T-cell (primary cell): ENCODE results near the gene ANP32E. TPM values are rescaled to one million over a fixed set of nuclear protein-coding genes. Genes with fewer than 3 reads are reported as not detected.

Experiments
- ATAC-seq, 4 experiments: fragments of 200-7000 bp in 3 of 4; fragments of 150-1000 bp in 1 of 4; cut with Tn5 transposase; replicated peaks in 1 of 4; 1 replicate in 3 of 4; 2 replicates in 1 of 4; pipeline ENCODE4 v1.10.0; 2021; ENCODE audit warnings: moderate library complexity in 3 of 4, mild to moderate bottlenecking in 2 of 4, moderate number of reproducible peaks in 1 of 4
- CTCF ChIA-PET, 2 donors: fragments of 300-600 bp; sonication (Branson Sonifier 250); formaldehyde crosslinking; loops; one replicate each; lab custom pipeline; 2022; ENCODE audit warnings: antibody characterized with exemption in 2 of 2; lab: Charles Lee
- POLR2A ChIA-PET, 2 donors: fragments of 300-600 bp; sonication (Branson Sonifier 250); formaldehyde crosslinking; loops; one replicate each; lab custom pipeline; 2022; ENCODE audit warnings: antibody characterized with exemption in 2 of 2; lab: Charles Lee
- DNase-seq, 35 experiments: peaks; one replicate each; pipeline versions ENCODE4 v3.0.0 to v3.0.0-alpha.2; 2013 to 2023
- H3K27ac ChIP-seq: one replicate; pipeline ENCODE4 v1.5.1; 2013; ENCODE audit warnings: low read length
- H3K27me3 ChIP-seq, 2 experiments: replicated peaks in 1 of 2; 1 replicate in 1 of 2; 2 replicates in 1 of 2; pipeline versions ENCODE4 v1.6.1 to v1.7.0; 2013; ENCODE audit warnings: low read length in 1 of 2, mixed read lengths in 1 of 2; ENCODE audit not compliant: control insufficient read depth in 2 of 2, insufficient read depth in 2 of 2; ENCODE audit errors: extremely low read depth in 1 of 2
- H3K36me3 ChIP-seq, 2 donors: 1 replicate in 1 of 2; 2 replicates in 1 of 2; pipeline versions ENCODE4 v1.6.1 to v1.7.0; 2013; ENCODE audit warnings: low read length in 1 of 2; ENCODE audit not compliant: control insufficient read depth in 2 of 2, insufficient read depth in 1 of 2; ENCODE audit errors: extremely low read depth in 1 of 2
- H3K4me1 ChIP-seq, 2 experiments: 1 replicate in 1 of 2; 2 replicates in 1 of 2; pipeline versions ENCODE4 v1.6.1 to v1.7.0; 2013; ENCODE audit warnings: low read length in 2 of 2, mixed read lengths in 1 of 2; ENCODE audit not compliant: insufficient read depth in 2 of 2, control insufficient read depth in 1 of 2; ENCODE audit errors: extremely low read depth in 1 of 2
- H3K4me3 ChIP-seq, 2 donors: 1 replicate in 1 of 2; 2 replicates in 1 of 2; pipeline versions ENCODE4 v1.5.1 to v1.7.0; 2013; ENCODE audit warnings: mild to moderate bottlenecking in 2 of 2, low read length in 1 of 2, moderate library complexity in 1 of 2; ENCODE audit not compliant: control insufficient read depth in 1 of 2; ENCODE audit errors: extremely low read depth in 1 of 2
- H3K9me3 ChIP-seq: 2 replicates; pipeline ENCODE4 v1.7.0; 2013
- H3K27ac Mint-ChIP-seq, 2 donors: one replicate each; pipeline ENCODE4 v1.8.0; 2020 to 2021; ENCODE audit warnings: mild to moderate bottlenecking in 2 of 2, mixed read lengths in 2 of 2
- H3K27me3 Mint-ChIP-seq, 2 donors: one replicate each; pipeline ENCODE4 v1.8.0; 2021 to 2022; ENCODE audit warnings: mixed read lengths in 2 of 2
- H3K36me3 Mint-ChIP-seq: one replicate; pipeline ENCODE4 v1.8.0; 2021; ENCODE audit warnings: mixed read lengths
- H3K4me1 Mint-ChIP-seq, 3 donors: one replicate each; pipeline ENCODE4 v1.8.0; 2020 to 2022; ENCODE audit warnings: mixed read lengths in 3 of 3, mild to moderate bottlenecking in 1 of 3
- H3K4me3 Mint-ChIP-seq, 3 donors: one replicate each; pipeline ENCODE4 v1.8.0; 2020 to 2022; ENCODE audit warnings: mild to moderate bottlenecking in 3 of 3, mixed read lengths in 3 of 3, moderate library complexity in 3 of 3
- H3K9me3 Mint-ChIP-seq, 3 donors: one replicate each; pipeline ENCODE4 v1.8.0; 2020 to 2022; ENCODE audit warnings: mixed read lengths in 3 of 3
- WGBS: methylation state at CpG from one replicate; pipeline ENCODE4 v1.1.5; 2013; ENCODE audit warnings: missing lambda C conversion rate; ENCODE audit not compliant: insufficient coverage; 5-methylcytosine and 5-hydroxymethylcytosine counted together
- total RNA-seq, 35 experiments: library from RNA in 6 of 35; stranded (reverse) in 6 of 35; fragments of 120-200 nt in 1 of 35; gene quantifications; one replicate each; pipeline versions ENCODE4 v1.2.1 to v1.2.4 and lab custom pipeline; 2013 to 2026

The ANP32E gene
- total RNA-seq, 5 donors from 2014 or later (not counting 1 experiment from before 2014, with no cell fraction given), result 40.2 to 46.3 (median 44.9) TPM

- H3K4me1 ChIP-seq, result peaks cover 2 to 13% of the 10 kb centered on the region in 2 experiments
- Mint-ChIP-seq H3K9me3 (no peaks in the 10 kb centered on the region), H3K27ac (no peak overlapping the region), H3K27me3 (peaks cover 0 to 3% of the 10 kb centered on the region in 2 donors), H3K4me1 (peaks cover 0 to 11% (median 9%) of the 10 kb centered on the region in 3 donors), H3K4me3 (peak overlapping the region in 1 of 3 donors; percentile 4), H3K36me3 (no peaks in the 10 kb centered on the region)
- H3K27ac ChIP-seq, result no peak overlapping the region
- CTCF ChIA-PET, result interaction anchor here (2.3 to 2.9 kb wide), 2 partner anchors 112 to 224 kb away, joined by 22 to 40 read pairs; no protein-coding TSS in a partner anchor
- no peak overlapping the region for H3K4me3 ChIP-seq
- H3K36me3 ChIP-seq, result no peaks in the 10 kb centered on the region
- DNase-seq, result no peak
- POLR2A ChIA-PET, result no interaction called here
- no peaks in the 10 kb centered on the region for H3K9me3 ChIP-seq
- no peak for ATAC-seq
- peaks cover 0 to 3% of the 10 kb centered on the region in 2 experiments for H3K27me3 ChIP-seq
- WGBS, result 93% methylated on average over 4 of the region's 7 CpGs
These were observed 50.4 kb downstream of the ANP32E start for GRCh38 chr1:150185481-150185880.

GRCh38 chr1:150183061-150183460 lies 52.9 kb downstream of the ANP32E start:
- POLR2A ChIA-PET, result no interaction called here
- CTCF ChIA-PET, result no interaction called here
- peaks cover 0 to 11% (median 9%) of the 10 kb centered on the region in 3 donors for H3K4me1 Mint-ChIP-seq
- Histone ChIP-seq H3K27ac (no peak overlapping the region), H3K27me3 (peaks cover 0 to 1% of the 10 kb centered on the region in 2 experiments), H3K9me3 (no peaks in the 10 kb centered on the region), H3K4me1 (peaks cover 2 to 13% of the 10 kb centered on the region in 2 experiments), H3K4me3 (no peak overlapping the region), H3K36me3 (no peaks in the 10 kb centered on the region)
- H3K4me3 Mint-ChIP-seq, result no peak overlapping the region
- no peak for DNase-seq
- 83% methylated on average over 1 of the region's 3 CpGs for WGBS
- H3K9me3 Mint-ChIP-seq, result no peaks in the 10 kb centered on the region
- no peak overlapping the region for H3K27ac Mint-ChIP-seq
- ATAC-seq, result no peak
- no peaks in the 10 kb centered on the region for H3K27me3 Mint-ChIP-seq
- no peaks in the 10 kb centered on the region for H3K36me3 Mint-ChIP-seq

GRCh38 chr1:150182247-150182646 lies 53.7 kb downstream of the ANP32E start:
- ChIA-PET POLR2A (interaction anchor here in 1 of 2 donors (0.5 to 0.6 kb wide), 2 partner anchors 187 to 300 kb away, joined by 3 read pairs; no protein-coding TSS in a partner anchor), CTCF (interaction anchor here in 1 of 2 donors (0.6 to 0.7 kb wide), 2 partner anchors 99 to 182 kb away, joined by 3 to 4 read pairs; partner anchors contain the start of gene RPRD2)
- Histone ChIP-seq H3K27me3 (no peaks in the 10 kb centered on the region), H3K36me3 (no peaks in the 10 kb centered on the region), H3K9me3 (no peaks in the 10 kb centered on the region), H3K27ac (no peak overlapping the region), H3K4me3 (no peak overlapping the region), H3K4me1 (peaks cover 2 to 9% of the 10 kb centered on the region in 2 experiments)
- H3K27me3 Mint-ChIP-seq, result no peaks in the 10 kb centered on the region
- WGBS, result 90% methylated on average over 2 of the region's 11 CpGs
- no peak overlapping the region for H3K27ac Mint-ChIP-seq
- H3K9me3 Mint-ChIP-seq, result no peaks in the 10 kb centered on the region
- H3K36me3 Mint-ChIP-seq, result no peaks in the 10 kb centered on the region
- no peak overlapping the region for H3K4me3 Mint-ChIP-seq
- no peak for DNase-seq
- no peak for ATAC-seq
- H3K4me1 Mint-ChIP-seq, result peaks cover 0 to 7% (median 7%) of the 10 kb centered on the region in 3 donors

- no peak overlapping the region for H3K27ac ChIP-seq
- no peaks in the 10 kb centered on the region for H3K9me3 Mint-ChIP-seq
- no CpG with 5 or more reads among the region's 5 CpGs for WGBS
- DNase-seq (no peak), ATAC-seq (no peak)
- no peaks in the 10 kb centered on the region for H3K4me1 Mint-ChIP-seq
- H3K4me3 Mint-ChIP-seq, result no peak overlapping the region
- H3K36me3 ChIP-seq, result no peaks in the 10 kb centered on the region
- ChIA-PET CTCF (interaction anchor here in 1 of 2 donors (0.6 kb wide), 1 partner anchor 135 kb away, joined by 3 read pairs; no protein-coding TSS in a partner anchor), POLR2A (no interaction called here)
- H3K4me3 ChIP-seq, result no peak overlapping the region
- H3K27ac Mint-ChIP-seq, result no peak overlapping the region
- no peaks in the 10 kb centered on the region for H3K9me3 ChIP-seq
- no peaks in the 10 kb centered on the region for H3K36me3 Mint-ChIP-seq
- no peaks in the 10 kb centered on the region for H3K27me3 Mint-ChIP-seq
- no peaks in the 10 kb centered on the region for H3K4me1 ChIP-seq
- no peaks in the 10 kb centered on the region for H3K27me3 ChIP-seq
These were observed 55.4 kb downstream of the ANP32E start for GRCh38 chr1:150180474-150180873.

GRCh38 chr1:150179867-150180266 lies 56.0 kb downstream of the ANP32E start:
- Histone ChIP-seq H3K9me3 (no peaks in the 10 kb centered on the region), H3K27ac (no peak overlapping the region), H3K36me3 (no peaks in the 10 kb centered on the region), H3K27me3 (no peaks in the 10 kb centered on the region), H3K4me3 (no peak overlapping the region), H3K4me1 (no peaks in the 10 kb centered on the region)
- H3K4me3 Mint-ChIP-seq, result no peak overlapping the region
- no peaks in the 10 kb centered on the region for H3K27me3 Mint-ChIP-seq
- ChIA-PET POLR2A (no interaction called here), CTCF (no interaction called here)
- H3K4me1 Mint-ChIP-seq, result no peaks in the 10 kb centered on the region
- WGBS, result 87% methylated on average over 5 of the region's 7 CpGs
- no peaks in the 10 kb centered on the region for H3K36me3 Mint-ChIP-seq
- ATAC-seq (no peak), DNase-seq (no peak)
- H3K27ac Mint-ChIP-seq, result no peak overlapping the region
- no peaks in the 10 kb centered on the region for H3K9me3 Mint-ChIP-seq

GRCh38 chr1:150178548-150178947 lies 57.4 kb downstream of the ANP32E start:
- H3K4me3 Mint-ChIP-seq, result no peak overlapping the region
- ChIA-PET CTCF (interaction anchor here (0.8 to 1.0 kb wide), 2 partner anchors 8 to 9 kb away, joined by 3 read pairs; no protein-coding TSS in a partner anchor), POLR2A (interaction anchor here (0.6 to 1.0 kb wide), 3 partner anchors 10 to 274 kb away, joined by 3 to 16 read pairs (median 9); no protein-coding TSS in a partner anchor)
- Histone ChIP-seq H3K27me3 (no peaks in the 10 kb centered on the region), H3K27ac (no peak overlapping the region), H3K9me3 (no peaks in the 10 kb centered on the region), H3K4me3 (no peak overlapping the region), H3K4me1 (no peaks in the 10 kb centered on the region), H3K36me3 (no peaks in the 10 kb centered on the region)
- H3K9me3 Mint-ChIP-seq, result no peaks in the 10 kb centered on the region
- no peaks in the 10 kb centered on the region for H3K27me3 Mint-ChIP-seq
- DNase-seq, result no peak
- no peak for ATAC-seq
- no peaks in the 10 kb centered on the region for H3K4me1 Mint-ChIP-seq
- H3K27ac Mint-ChIP-seq, result no peak overlapping the region
- H3K36me3 Mint-ChIP-seq, result no peaks in the 10 kb centered on the region
